NCI-H1694 (cell line): ENCODE results near the gene PCSK9.

Source experiments
- DNase-seq: peaks from one replicate; lab custom pipeline; 2025; lab: John Stamatoyannopoulos, UW

Gene PCSK9

GRCh38 chr1:55044617-55045397, 5.5 kb downstream of the PCSK9 start:
- DNase-seq = no peak

GRCh38 chr1:55045430-55045829, 6.1 kb downstream of the PCSK9 start:
- no peak for DNase-seq

- no peak for DNase-seq
Measured at GRCh38 chr1:55046871-55047270, 7.5 kb downstream of the PCSK9 start.

- DNase-seq = no peak
Measured at GRCh38 chr1:55047611-55048010, 8.3 kb downstream of the PCSK9 start.

- DNase-seq = no peak
Measured at GRCh38 chr1:55048453-55049270, 9.3 kb downstream of the PCSK9 start.

- DNase-seq = no peak
Measured at GRCh38 chr1:55049271-55049913, 10.0 kb downstream of the PCSK9 start.

- DNase-seq = peak; percentile 95
Measured at GRCh38 chr1:55049914-55050278, 10.5 kb downstream of the PCSK9 start.

- DNase-seq = peak; percentile 43
Measured at GRCh38 chr1:55050283-55050682, 10.9 kb downstream of the PCSK9 start.

- no peak for DNase-seq
Measured at GRCh38 chr1:55051169-55051568, 11.8 kb downstream of the PCSK9 start.

GRCh38 chr1:55051621-55052020, 12.3 kb downstream of the PCSK9 start:
- DNase-seq = no peak

- no peak for DNase-seq
Measured at GRCh38 chr1:55052221-55053142, 13.1 kb downstream of the PCSK9 start.

- DNase-seq = no peak
Measured at GRCh38 chr1:55053265-55053954, 14.1 kb downstream of the PCSK9 start.

GRCh38 chr1:55054396-55054795, 15.0 kb downstream of the PCSK9 start:
- no peak for DNase-seq

- DNase-seq = no peak
Measured at GRCh38 chr1:55055084-55055882, 15.9 kb downstream of the PCSK9 start.

GRCh38 chr1:55055951-55056631, 16.7 kb downstream of the PCSK9 start:
- DNase-seq = no peak

- DNase-seq = no peak
Measured at GRCh38 chr1:55056632-55056992, 17.3 kb downstream of the PCSK9 start.

GRCh38 chr1:55057270-55057955, 18.1 kb downstream of the PCSK9 start:
- DNase-seq = no peak

GRCh38 chr1:55057956-55058298, 18.6 kb downstream of the PCSK9 start:
- no peak for DNase-seq
